Panc1 (cell line): ENCODE results near the gene BBS1. TPM values are rescaled to one million over a fixed set of nuclear protein-coding genes. Genes with fewer than 3 reads are reported as not detected.

Experiments used
- ATAC-seq: fragments of 200-7000 bp; cut with Tn5 transposase; 2 replicates; pipeline ENCODE4 v1.9.1; 2020; ENCODE audit warnings: mild to moderate bottlenecking, moderate library complexity
- BruUV-seq: library from RNA; stranded (reverse); fragments of 400-500 nt; replicated peaks from 2 replicates; lab custom pipeline; 2021; lab: Mats Ljungman, UMichigan
- CTCF ChIA-PET: fragments of 300-600 bp; sonication (Branson Sonifier 250); formaldehyde crosslinking; loops from one replicate; lab custom pipeline; 2022; ENCODE audit warnings: antibody characterized with exemption; lab: Charles Lee
- POLR2A ChIA-PET: fragments of 300-600 bp; sonication (Branson Sonifier 250); formaldehyde crosslinking; loops from one replicate; lab custom pipeline; 2022; ENCODE audit warnings: antibody characterized with exemption; lab: Charles Lee
- DNase-seq: peaks from one replicate; pipeline ENCODE4 v3.0.0-alpha.2; 2010; ENCODE audit warnings: low read depth, low spot score
- H3K27ac ChIP-seq: 2 replicates; pipeline ENCODE4 v1.5.1; 2011; ENCODE audit warnings: mild to moderate bottlenecking, low read length, inconsistent platforms
- H3K27me3 ChIP-seq: fragments of 200-500 bp; sonication (Bioruptor generic); 2 replicates; pipeline ENCODE4 v1.6.0; 2014; ENCODE audit warnings: low read length, inconsistent platforms; ENCODE audit not compliant: control insufficient read depth, insufficient read depth
- H3K36me3 ChIP-seq: fragments of 200-500 bp; sonication (Bioruptor generic); 2 replicates; pipeline ENCODE4 v1.5.1; 2014; ENCODE audit warnings: inconsistent platforms, mild to moderate bottlenecking, low read length, moderate library complexity; ENCODE audit not compliant: control insufficient read depth, insufficient read depth
- H3K4me1 ChIP-seq: 2 replicates; pipeline ENCODE4 v1.5.1; 2011; ENCODE audit warnings: inconsistent platforms, mild to moderate bottlenecking, low read length, moderate library complexity; ENCODE audit not compliant: control insufficient read depth, insufficient read depth
- H3K4me3 ChIP-seq, 2 experiments: 2 replicates each; pipeline ENCODE4 v1.5.1; 2011 to 2012; ENCODE audit warnings: low read depth in 2 of 2, low read length in 2 of 2, mild to moderate bottlenecking in 2 of 2, inconsistent platforms in 1 of 2, moderate library complexity in 1 of 2
- H3K9me3 ChIP-seq: fragments of 200-500 bp; sonication (Bioruptor generic); 2 replicates; pipeline ENCODE4 v1.5.1; 2014; ENCODE audit warnings: low read depth, mild to moderate bottlenecking, inconsistent platforms, low read length, moderate library complexity; ENCODE audit not compliant: control insufficient read depth, insufficient read depth
- POLR2AphosphoS5 ChIP-seq: IDR thresholded peaks from 2 replicates; pipeline ENCODE4 v1.6.1; 2012; ENCODE audit warnings: mild to moderate bottlenecking, low read depth, low read length, moderate library complexity
- SIN3A ChIP-seq: IDR thresholded peaks from 2 replicates; pipeline ENCODE4 v1.6.1; 2012; ENCODE audit warnings: low read depth, mild to moderate bottlenecking, low read length, moderate library complexity, borderline replicate concordance; ENCODE audit not compliant: insufficient read depth
- TCF7L2 ChIP-seq: IDR thresholded peaks from 2 replicates; pipeline ENCODE4 v1.6.1; 2011; ENCODE audit warnings: mild to moderate bottlenecking, low read depth, low read length, inconsistent platforms
- in situ Hi-C: cut with HindIII; loops from 2 replicates; pipeline ENCODE4 v1.10.0; 2016; ENCODE audit warnings: low sequenced_read_pairs, low pct_unique_long_range_greater_than_20kb
- intact Hi-C: fragments of 100-400 bp; cut with micrococcal nuclease; formaldehyde crosslinking; loops from one replicate; pipeline ENCODE4 v1.10.0; 2022; ENCODE audit not compliant: unreplicated experiment
- total RNA-seq: library from RNA; stranded (reverse); gene quantifications from one replicate; pipeline ENCODE4 v1.2.1, GENCODE V29; 2021; ENCODE audit not compliant: unreplicated experiment
- TF ChIP-seq, protein P1 (sequence below), 2 experiments: IDR thresholded peaks; 2 replicates each; pipeline ENCODE4 v1.6.1; 2011 to 2012; ENCODE audit warnings: low read depth in 2 of 2, control low read depth in 1 of 2, low read length in 1 of 2, mild to moderate bottlenecking in 1 of 2, moderate library complexity in 1 of 2; ENCODE audit not compliant: insufficient read depth in 1 of 2
- TF ChIP-seq, protein P2 (sequence below): fragments of 450-650 bp; IDR thresholded peaks from 2 replicates; pipeline ENCODE4 v1.5.1; 2017; ENCODE audit warnings: mild to moderate bottlenecking

BBS1 gene
- total RNA-seq, 1 experiment from 2014 or later: 26.9 TPM

DNA sequence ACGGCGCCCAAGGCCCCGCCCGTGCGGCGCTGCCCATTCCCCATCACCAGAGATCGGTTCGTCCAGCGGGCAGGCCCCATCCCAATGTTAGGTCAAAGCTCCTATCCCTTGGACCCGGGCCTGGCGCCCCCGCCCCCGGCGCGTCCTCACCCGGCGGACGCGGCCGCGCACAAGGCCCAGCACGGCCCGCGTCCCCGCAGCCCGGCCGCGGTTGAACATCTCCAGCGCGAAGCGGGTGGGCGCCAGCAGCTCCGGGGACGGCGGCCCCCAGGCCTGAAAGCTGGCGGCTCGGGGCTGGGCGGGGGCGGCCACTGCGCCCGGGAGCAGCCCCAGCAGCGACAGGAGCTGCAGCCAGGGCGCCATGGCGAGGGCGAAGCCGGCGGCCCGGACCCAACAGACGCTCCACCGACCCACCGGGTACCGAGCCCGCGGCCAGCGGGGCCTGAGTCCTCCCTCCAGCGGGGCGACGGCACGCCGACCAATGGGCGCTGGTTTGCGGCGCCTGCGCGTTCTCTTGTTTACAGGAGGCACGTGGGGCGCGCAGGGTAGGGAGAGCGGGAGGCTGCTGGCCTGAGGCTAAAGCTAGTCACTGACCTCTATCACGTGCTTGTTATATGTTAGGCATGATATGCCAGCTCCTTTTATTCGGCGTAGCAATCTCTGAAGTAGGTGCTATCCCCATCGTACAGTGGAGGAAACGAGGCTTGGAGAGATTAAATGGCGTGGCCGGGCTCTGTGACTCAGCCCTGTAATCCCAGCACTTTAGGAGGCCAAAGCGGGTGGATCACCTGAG, 57.9 kb downstream of the BBS1 start, which contains the start of gene CTSF:
CTSF (minus strand) TSS at position 483 of the 793 bp plus-strand sequence; CDS start at position 363, 120 bp downstream.
- ChIA-PET CTCF (interaction anchor here (0.7 kb wide), 1 partner anchor 28 kb away, joined by 3 read pairs; no protein-coding TSS in a partner anchor), POLR2A (interaction anchor here (0.6 kb wide), 1 partner anchor 805 kb away, joined by 3 read pairs; no protein-coding TSS in a partner anchor)

DNA sequence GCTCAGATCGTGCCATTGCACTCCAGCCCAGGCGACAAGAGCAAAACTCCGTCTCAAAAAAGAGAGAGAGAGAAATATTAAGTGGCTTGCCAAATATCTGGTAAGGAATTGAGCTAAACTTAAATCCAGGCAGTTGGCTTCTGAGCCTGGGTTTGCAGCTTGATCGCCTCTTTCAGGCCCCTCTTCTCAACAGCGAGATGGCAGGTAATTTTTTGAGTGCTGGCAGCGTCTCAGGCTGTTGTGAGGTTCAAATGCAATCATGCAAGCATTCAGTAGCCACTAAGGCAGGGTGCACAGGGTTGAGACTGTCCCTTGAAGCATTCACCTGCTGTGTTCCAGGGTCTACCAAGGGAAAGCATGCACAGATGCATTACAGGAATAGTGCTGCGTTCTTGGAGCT, 58.6 kb downstream of the BBS1 start:
- H3K27ac ChIP-seq: no peak overlapping the region
- in situ Hi-C loops (no loop called here), intact Hi-C loops (no loop called here)
- BruUV-seq: no TSS peak
- DNase-seq: no peak
- POLR2A ChIA-PET: interaction anchor here (0.7 kb wide), 1 partner anchor 9 kb away, joined by 3 read pairs; no protein-coding TSS in a partner anchor
- TF ChIP-seq, protein P1, sequence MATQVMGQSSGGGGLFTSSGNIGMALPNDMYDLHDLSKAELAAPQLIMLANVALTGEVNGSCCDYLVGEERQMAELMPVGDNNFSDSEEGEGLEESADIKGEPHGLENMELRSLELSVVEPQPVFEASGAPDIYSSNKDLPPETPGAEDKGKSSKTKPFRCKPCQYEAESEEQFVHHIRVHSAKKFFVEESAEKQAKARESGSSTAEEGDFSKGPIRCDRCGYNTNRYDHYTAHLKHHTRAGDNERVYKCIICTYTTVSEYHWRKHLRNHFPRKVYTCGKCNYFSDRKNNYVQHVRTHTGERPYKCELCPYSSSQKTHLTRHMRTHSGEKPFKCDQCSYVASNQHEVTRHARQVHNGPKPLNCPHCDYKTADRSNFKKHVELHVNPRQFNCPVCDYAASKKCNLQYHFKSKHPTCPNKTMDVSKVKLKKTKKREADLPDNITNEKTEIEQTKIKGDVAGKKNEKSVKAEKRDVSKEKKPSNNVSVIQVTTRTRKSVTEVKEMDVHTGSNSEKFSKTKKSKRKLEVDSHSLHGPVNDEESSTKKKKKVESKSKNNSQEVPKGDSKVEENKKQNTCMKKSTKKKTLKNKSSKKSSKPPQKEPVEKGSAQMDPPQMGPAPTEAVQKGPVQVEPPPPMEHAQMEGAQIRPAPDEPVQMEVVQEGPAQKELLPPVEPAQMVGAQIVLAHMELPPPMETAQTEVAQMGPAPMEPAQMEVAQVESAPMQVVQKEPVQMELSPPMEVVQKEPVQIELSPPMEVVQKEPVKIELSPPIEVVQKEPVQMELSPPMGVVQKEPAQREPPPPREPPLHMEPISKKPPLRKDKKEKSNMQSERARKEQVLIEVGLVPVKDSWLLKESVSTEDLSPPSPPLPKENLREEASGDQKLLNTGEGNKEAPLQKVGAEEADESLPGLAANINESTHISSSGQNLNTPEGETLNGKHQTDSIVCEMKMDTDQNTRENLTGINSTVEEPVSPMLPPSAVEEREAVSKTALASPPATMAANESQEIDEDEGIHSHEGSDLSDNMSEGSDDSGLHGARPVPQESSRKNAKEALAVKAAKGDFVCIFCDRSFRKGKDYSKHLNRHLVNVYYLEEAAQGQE (IDR thresholded peaks at IDR 0.05; ENCODE audit: insufficient read depth in 1 of 2, low read depth in 2 of 2, low read length in 1 of 2): no peak
- no peak for TF ChIP-seq POLR2AphosphoS5
- TF ChIP-seq SIN3A: no peak
- no peak for TF ChIP-seq TCF7L2
- TF ChIP-seq, protein P2, sequence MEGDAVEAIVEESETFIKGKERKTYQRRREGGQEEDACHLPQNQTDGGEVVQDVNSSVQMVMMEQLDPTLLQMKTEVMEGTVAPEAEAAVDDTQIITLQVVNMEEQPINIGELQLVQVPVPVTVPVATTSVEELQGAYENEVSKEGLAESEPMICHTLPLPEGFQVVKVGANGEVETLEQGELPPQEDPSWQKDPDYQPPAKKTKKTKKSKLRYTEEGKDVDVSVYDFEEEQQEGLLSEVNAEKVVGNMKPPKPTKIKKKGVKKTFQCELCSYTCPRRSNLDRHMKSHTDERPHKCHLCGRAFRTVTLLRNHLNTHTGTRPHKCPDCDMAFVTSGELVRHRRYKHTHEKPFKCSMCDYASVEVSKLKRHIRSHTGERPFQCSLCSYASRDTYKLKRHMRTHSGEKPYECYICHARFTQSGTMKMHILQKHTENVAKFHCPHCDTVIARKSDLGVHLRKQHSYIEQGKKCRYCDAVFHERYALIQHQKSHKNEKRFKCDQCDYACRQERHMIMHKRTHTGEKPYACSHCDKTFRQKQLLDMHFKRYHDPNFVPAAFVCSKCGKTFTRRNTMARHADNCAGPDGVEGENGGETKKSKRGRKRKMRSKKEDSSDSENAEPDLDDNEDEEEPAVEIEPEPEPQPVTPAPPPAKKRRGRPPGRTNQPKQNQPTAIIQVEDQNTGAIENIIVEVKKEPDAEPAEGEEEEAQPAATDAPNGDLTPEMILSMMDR: no peak
- H3K4me3 ChIP-seq: no peak overlapping the region
- ATAC-seq: no peak
- H3K9me3 ChIP-seq: no peaks in the 10 kb centered on the region
- no peaks in the 10 kb centered on the region for H3K27me3 ChIP-seq
- CTCF ChIA-PET: interaction anchor here (0.7 kb wide), 1 partner anchor 27 kb away, joined by 3 read pairs; no protein-coding TSS in a partner anchor
- no peaks in the 10 kb centered on the region for H3K4me1 ChIP-seq
- no peaks in the 10 kb centered on the region for H3K36me3 ChIP-seq

More for the DNA sequence above, 57.9 kb downstream of the BBS1 start, which contains the start of gene CTSF:
- H3K27me3 ChIP-seq: no peaks in the 10 kb centered on the region
- in situ Hi-C loops (no loop called here), intact Hi-C loops (no loop called here)
- no peak within 1 kb of the TSS for H3K27ac ChIP-seq
- no peaks in the 10 kb centered on the region for H3K4me1 ChIP-seq
- no peaks in the 10 kb centered on the region for H3K36me3 ChIP-seq
- BruUV-seq: no TSS peak
- TF ChIP-seq TCF7L2: no peak
- DNase-seq (peak; percentile 28), ATAC-seq (peak; percentile 92)
- H3K9me3 ChIP-seq: no peaks in the 10 kb centered on the region
- peak within 1 kb of the TSS; percentile 45 to 47 for H3K4me3 ChIP-seq
